Pons (tissue), 1 donor: Measurements from ENCODE around the gene ZBTB7B.

Source experiments
- DNase-seq: peaks from one replicate; pipeline ENCODE4 v3.0.0-alpha.2; 2016; ENCODE audit warnings: low spot score

Gene ZBTB7B

DNA sequence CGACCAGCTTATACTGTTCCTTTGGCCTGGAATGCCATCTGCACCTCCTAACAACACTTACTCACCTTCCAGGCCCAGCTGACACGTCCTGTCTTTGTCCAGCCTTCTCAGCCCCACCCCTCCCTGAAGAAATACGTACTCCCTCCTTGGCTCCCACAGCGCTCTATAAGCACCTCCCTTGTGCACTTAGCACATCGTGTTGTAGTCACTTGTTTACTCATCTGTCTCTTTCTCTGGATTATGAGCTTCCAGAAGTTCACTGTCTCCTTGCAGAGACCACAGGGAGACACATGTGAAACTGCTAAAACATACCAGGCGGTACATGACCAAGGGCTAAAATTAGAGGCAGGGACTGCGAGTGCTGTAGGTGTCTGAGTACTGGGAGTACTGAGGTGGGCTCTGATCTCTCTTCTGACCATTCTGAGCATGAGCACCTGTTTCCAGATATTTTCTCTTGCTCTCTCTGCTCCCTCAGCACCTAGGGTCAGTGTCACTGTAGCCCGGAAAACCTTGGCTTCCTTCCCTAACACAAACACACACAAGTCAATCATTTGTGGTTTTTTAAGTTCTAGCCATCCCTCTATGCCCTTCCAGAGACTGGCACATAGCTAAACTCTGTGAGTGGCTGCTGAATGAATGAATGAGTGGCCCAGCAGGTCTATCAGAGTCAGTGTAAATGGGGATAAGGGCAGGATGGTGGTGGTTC is 36.2 kb downstream of the ZBTB7B start:
- DNase-seq: no peak

DNA sequence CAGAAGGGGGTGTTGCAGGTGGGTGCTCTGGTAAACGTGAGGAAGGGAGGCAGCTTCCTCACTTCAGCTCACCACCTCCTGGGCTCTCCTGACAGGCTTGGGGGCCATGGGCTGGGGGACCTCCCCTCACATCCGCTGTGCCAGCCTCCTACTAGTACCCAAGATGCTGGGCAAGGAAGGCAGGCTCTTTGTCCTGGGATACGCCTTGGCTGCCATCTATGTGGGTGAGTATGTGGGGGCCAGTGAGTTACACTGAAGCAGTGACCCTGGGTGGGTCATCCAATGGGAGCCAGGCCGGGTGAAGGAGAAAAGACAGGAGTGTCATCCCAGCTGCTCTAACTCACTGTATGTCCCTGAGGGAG is 36.7 kb downstream of the ZBTB7B start:
- no peak for DNase-seq

DNA sequence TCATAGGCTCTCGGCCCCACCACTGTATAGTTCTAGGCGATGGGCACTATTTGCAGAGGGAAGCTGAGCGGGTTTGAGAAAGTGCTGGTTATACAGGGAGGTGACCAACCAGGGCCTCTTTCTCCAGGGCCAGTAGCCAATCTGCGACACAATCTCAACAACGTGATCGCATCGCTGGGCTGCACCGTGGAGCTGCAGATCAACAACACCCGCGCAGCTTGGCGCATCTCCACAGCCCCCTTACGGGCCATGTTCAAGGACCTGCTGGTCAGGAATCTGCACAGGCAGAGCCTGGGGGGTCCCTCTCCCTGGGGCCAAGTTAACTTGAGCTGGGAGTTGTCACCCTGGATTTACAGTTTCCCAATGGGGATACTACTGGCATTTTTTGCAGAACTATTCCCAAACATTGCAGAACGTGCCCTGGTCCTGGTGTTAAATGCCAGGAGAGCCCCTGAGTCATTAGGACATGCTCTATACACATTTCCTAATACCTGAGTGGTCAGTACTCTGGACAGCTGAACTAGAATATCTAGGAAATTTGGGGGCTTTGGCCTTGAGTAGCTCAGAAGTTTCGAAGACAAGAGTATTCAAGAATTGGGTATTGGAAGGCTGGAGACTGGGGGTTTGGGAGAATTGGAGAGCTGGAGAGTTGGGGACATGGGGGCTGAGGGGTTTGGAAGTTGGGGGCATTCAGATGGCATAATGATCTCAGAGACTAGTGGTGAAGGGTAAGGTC is 37.9 kb downstream of the ZBTB7B start:
- no peak for DNase-seq

DNA sequence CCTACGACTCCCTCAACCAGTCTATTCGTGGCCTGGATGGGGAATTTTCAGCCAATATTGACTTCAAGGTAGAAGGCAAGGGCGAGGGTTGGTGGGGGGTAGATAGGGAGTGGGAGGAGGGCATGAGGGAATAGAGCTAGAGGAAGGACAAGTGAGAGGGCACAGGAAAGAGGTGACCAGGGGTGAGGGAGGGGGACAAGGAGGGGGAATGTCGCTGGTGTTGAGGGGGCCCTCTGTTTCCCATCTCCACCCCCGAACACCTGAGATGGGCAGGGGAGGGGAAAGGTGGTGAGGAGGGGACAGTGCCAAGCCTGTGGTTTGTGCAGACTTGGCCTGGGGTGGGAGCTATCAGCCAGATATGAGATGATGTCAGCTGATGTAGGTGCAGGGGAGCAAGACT is 40.2 kb downstream of the ZBTB7B start:
- no peak for DNase-seq

DNA sequence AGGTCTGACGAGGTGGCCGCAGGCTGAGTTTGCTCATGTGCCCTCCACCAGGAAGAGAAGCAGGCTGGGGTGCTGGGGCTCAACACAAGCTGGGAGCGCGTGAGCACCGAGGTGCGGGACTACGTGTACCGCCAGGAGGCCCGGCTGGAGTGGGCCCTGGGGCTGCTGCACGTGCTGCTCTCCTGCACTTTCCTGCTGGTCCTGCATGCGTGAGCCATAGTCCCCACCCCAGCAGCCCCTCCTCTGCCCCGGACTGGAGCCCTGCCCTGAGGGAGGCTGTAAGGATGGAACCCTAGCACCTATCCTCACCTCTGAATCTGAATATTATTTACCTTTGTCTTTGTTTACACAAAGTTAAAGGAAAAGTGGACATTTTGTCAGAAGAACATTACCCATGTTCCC is 40.7 kb downstream of the ZBTB7B start:
- no peak for DNase-seq

DNA sequence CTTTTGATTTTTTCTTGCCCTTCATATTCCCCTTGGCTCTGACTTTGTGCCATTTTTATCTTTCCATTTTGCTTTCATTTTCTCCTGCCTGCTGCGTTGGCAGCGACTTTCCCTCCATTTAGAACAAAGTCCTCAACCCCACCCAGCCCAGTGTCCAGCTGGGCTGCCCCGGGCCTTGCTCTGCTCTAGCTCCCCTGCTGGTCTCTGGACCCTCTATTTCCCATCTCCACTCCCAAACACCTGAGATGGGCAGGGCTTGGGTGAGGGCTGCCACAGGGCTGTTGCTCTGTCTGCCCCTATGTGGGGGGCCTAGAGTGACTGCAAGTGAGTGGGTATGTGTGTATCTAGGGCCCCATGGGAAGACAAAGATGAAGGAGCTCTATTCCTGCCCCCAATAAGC is 41.2 kb downstream of the ZBTB7B start:
- DNase-seq: no peak

DNA sequence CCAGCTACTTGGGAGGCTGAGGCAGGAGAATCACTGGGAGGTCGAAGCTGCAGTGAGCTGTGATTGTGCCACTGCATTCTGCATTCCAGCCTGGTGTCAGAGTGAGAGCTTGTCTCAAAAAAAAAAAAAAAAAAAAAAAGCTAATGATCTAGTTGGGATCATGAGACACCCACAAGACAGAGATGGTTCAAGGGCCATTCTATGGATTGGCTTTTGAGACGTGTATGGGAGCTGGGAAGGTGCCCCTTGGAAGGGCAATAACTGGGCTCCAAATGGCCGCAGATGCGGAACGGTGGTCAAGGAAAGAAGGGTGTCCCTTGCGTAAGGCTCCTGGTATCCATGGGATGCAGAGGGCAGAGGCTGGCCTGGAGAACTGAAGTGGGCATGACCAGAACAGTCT is 41.8 kb downstream of the ZBTB7B start:
- DNase-seq: no peak

DNA sequence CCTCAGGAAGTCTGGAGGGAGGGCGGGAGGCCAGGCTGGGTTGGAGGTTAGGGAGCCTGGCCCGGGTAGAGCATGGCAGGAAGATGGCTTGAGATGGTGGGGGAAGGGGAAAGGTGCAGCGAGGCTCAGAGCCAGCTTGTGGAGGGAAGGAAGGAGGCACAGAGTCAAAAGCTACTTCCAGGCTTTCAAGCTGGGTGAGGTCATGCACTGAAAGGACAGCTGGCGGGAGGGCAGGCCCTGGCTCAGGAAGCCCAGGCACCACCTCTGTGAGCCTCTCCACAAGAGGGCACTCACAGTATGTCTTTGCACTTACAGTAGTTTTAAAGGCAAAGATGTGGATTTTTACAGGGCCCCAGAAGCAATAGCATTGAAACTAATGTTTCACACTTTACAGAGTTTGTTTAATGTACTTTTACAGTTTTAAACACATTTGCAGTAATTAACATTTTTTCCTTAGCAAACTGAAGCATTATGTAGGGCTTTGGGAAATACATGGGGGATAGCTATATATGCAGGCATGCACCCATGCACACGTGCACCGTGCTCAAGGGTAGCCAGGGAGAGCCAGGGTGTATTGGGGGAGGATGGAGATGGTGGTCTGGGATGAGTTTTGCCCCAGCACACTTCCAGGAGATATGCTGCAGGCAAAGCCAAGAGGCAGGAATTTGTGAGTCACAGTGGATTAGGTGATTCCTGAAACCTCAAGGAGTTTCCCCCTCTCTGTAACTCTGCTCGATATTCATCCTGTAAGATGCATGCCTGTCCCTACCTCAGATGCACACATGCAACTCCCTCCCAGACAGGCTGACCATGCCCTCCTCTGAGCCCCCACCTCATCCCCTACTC is 42.4 kb downstream of the ZBTB7B start:
- DNase-seq: peak; percentile 87

DNA sequence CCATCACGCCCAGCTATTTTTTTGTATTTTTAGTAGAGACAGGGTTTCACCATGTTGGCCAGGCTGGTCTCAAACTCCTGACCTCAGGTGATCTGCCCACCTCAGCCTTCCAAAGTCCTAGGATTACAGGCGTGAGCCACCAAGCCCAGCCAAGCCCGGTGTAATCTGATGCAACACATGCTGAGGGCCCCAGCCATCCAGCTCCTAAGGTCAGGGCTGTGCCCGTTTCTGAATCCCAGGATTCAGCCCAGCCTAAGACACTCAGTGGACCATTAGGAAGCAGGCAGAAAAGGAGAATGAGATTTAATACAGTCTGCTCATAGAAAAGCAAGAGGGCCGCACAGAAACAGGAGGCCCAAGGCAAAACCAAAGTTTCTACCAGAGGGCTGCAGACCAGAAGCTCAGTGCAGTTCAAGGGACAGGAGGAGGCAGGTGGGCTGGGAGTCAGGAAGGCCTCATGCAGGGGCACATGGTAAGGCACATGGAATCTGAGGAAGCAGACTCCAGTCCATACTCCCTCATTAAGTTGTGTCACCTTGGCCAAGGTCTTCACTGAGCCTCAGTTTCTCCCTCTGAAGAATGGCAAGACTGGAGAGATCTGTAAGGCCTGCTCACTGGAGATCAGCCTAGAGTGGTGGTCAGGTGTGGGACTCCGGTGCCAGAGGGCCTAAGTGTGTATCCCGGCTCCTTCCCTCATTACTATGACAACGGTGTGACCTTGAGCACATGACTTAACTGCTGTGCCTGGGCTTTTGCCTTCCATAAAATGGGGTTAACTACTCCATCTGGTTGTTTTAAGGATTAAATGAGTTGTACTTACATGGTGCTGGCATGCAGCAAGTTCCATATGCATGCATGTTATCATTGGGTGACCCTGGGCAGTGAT is 46.1 kb downstream of the ZBTB7B start:
- no peak for DNase-seq

DNA sequence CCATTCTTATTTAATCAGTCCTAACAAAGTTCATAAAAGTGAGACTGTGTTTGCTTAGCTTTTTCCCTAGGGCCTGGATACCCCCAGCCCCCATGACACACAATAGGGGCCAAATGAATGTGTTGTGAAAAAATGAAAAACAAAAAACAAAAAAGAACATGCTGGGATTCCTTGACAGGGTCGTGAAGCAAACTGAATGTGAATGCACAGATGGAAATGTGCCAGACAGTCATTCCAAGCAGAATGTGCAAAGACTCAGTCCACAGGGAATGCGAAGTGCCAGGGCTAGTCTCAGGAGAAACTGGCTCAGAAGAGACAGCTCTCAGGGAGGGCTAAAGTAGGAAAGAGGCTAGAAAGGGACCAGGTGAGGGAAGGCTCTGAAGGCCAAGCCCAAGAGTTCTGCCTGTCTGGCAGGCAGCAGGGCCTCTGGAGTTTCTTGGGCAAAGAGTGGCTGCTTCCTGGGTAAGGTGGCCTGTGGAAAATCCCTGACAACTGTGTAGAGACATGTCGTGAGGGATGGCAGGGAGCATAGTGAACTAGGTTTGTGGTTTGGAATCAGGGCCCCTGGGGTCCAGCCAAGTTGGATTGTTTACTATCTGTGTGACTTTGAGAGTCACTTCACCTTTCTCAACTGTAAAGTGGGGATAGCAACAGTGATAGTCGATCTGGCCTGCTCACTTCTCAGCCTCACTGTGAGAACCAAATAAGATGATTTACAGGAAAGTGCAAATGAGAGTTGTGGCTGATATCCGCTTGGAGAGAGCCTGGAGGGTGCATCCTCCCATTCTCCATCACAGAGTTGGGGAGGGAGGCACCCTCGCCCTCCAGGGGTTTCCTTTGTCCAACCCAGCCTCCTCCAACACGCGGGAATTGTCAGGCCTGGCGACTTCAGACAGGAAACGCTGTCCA is 47.3 kb downstream of the ZBTB7B start:
- no peak for DNase-seq

DNA sequence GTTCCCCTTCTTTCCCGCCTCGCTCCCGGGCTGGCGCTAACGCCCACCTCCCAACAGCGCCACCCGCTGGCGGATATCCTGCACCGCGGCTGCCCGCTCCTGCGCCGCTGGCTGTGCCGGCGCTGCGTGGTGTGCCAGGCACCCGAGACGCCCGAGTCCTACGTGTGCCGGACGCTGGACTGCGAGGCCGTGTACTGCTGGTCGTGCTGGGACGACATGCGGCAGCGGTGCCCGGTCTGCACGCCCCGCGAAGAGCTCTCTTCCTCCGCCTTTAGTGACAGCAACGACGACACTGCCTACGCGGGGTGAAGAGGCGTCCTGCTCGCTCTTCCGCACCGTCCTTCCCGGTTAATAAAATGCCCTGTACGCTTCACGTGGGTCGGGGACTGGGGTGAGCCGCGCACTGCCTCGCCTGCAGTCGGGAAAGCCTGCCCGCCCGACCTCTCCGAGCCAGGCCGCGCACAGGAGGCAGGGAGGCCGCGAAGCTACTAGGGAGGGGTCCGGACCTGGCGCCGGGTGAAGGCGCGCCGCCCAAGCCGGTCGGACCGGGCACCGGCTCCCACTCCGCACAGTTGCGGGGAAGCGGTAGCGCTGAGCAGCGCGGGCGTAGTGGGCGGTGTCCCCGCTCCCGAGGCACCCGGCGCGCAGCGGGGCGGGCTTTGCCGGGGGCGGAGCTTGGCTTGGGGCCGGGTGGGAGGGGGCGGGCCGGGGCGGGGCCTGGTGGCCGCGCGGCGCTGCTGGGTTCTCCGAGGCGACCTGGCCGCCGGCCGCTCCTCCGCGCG is 48.1 kb downstream of the ZBTB7B start, which contains the start of gene ADAM15:
ADAM15 (plus strand) TSS at position 757 of the 782 bp plus-strand sequence. CDS start 71 bp downstream, outside the sequence.
- DNase-seq: peak; percentile 61

DNA sequence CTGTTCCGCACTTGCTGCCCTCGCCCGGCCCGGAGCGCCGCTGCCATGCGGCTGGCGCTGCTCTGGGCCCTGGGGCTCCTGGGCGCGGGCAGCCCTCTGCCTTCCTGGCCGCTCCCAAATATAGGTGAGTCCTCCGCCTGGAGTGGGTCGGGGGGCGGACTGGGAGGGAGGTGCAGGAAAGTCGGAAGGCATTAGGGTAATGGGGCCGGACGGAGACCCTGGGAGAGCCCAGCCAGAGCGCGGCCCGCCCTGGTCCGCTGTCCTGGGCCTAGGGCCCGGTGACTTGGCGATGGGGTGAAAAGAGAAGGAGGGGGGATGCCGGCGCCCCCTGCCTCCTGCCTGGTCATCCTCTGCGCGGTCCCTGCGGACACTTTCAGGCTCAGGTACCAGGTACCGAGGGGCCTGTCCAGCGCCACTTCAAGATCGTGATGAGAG is 48.8 kb downstream of the ZBTB7B start:
- no peak for DNase-seq

DNA sequence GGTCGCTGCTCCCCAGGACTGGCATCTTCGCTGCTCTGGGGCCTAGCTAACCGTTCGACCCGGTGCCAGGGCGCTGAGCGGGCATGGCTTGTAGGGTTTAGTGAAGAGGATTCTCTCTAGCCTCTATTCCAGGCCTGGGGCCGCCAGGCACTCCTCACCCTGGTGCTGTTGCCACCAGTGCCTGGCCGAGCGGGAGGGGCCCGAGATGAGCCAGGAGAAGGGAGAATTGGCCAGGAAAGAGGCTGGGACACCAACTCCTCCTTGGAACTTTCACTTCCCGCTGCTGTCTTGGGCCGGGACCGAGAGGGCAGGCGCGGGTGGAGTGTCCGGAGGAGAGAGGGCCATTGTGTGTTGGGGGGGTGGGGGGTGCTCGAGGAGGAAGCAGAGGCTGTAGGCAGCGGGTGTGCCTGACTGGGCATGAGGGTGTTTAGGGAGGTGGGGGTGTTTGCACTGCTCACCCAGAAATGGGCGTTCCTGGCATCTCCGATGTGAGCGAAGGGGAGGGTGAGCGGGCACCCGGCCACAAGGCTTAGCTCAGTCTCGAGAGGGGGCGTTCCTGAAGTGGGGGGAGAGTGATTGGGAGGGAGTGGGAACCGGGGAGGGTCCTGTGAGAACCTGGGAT is 49.3 kb downstream of the ZBTB7B start:
- peak; percentile 28 for DNase-seq

DNA sequence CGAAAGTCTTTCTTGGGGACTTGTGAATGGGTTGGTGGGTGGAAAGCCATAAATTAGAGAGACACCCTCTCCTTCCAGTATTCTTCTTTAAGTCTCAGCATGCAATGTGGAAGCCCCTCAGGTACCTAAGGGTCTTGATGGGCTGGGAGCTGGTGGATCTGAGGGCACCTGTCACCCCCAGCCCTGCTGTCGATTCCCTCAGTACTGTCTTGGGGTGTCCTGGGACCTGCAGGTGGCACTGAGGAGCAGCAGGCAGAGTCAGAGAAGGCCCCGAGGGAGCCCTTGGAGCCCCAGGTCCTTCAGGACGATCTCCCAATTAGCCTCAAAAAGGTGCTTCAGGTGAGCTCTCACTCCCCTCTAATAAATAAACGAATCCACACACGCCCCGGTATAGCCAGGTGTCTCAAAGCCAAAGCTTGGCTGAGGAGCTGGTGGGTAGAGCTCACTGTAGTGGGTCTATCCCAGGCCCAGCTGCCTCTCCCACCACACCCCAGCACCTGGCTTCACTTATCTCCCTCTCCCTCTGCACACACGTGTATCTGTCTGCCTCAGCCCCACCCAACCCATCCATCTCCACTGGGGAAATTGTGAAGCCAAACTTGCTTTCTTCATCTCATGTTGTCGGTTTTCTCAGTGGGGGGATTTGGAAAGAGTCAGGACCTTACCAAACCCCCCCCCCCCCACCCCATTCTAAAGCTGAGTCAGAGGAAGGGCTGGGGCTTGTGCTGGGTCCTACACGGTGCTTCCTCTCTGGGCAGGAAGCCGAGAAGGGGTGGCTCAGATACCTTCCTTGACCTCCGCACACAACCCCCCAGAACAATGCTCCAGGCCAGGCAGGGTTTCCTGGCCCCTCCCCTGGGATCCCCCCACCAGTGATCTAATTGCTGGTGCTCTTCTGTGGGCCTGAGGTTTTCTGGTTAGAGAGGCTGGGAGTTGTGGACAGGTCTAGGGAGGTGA is 50.1 kb downstream of the ZBTB7B start:
- no peak for DNase-seq

DNA sequence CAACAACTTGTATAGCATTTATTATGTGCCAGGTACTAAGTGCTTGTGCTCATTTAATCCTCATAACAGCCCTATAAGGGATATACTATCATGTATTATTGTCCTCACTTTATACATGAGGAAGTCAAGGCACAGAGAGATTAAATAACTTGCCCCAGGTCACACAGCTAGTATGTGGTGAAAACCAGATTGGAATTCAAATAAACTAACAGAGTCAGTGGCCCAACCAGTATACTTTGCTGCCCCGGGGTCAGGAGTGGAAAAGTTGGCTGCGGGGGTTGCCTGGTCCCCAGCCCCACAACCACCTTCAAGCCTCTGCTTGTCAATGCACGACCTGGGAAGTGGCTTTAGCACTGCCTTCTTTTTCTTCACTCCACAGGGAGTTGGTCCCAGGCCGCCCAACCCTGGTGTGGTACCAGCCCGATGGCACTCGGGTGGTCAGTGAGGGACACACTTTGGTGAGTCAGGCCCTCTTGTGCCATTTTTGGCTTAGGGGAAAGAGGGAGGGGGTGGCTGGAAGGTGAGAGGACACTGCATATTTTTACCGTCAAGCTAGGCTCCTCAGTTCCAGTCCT is 51.0 kb downstream of the ZBTB7B start:
- DNase-seq: no peak

DNA sequence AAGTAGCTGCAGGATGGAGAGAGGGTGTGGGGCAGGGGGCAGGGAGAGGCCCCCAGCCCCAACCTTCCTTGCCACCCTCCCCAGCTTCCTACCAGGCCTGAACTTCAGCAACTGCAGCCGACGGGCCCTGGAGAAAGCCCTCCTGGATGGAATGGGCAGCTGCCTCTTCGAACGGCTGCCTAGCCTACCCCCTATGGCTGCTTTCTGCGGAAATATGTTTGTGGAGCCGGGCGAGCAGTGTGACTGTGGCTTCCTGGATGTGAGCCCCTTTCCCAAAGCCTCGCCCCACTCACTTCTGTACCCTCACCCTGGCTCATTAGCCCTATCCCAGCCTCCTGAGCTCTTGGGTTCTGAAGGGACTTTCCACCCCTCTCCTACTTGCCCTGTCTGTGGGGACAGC is 54.5 kb downstream of the ZBTB7B start:
- no peak for DNase-seq

DNA sequence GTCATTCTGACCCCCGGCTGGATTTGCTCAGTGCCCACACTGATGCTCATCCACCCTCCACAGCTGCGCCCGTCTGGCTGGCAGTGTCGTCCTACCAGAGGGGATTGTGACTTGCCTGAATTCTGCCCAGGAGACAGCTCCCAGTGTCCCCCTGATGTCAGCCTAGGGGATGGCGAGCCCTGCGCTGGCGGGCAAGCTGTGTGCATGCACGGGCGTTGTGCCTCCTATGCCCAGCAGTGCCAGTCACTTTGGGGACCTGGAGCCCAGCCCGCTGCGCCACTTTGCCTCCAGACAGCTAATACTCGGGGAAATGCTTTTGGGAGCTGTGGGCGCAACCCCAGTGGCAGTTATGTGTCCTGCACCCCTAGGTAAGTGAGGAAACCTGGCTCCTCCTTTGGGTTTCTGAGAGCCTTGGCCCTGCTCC is 55.2 kb downstream of the ZBTB7B start:
- no peak for DNase-seq

DNA sequence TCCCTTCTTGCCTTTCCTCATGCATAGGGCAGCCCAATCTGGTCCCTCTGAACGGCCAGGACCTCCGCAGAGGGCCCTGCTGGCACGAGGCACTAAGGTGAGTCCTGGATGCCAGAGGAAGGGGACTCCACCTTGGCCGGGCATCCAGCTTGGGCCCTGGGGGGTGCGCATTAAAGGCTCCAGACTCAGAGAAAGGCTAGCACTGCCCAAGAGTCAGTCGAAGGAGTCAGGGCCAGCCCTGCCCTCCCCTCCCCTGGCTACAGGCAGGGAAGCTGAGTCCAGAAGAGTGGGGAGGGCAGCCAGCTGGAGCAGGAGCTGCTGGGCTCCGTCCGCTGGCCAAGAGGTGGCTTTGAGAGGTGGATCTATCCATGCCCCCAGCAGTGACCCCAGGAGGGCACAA is 58.1 kb downstream of the ZBTB7B start:
- no peak for DNase-seq
